CMK (cell line): Measurements from ENCODE around the gene COL18A1.
"Not testable (repeated sequence)": the region's sequence is repeated elsewhere in the genome, so short reads cannot be mapped to it uniquely, and the experiment has no call there.

Experiments used
- DNase-seq: peaks from one replicate; pipeline ENCODE4 v3.0.0-alpha.2; 2010; ENCODE audit warnings: low read depth

COL18A1 gene

GRCh38 chr21:45522381-45522780, 117.4 kb downstream of the COL18A1 start:
- no peak for DNase-seq

- DNase-seq = no peak
Observed at GRCh38 chr21:45522986-45523385, 118.0 kb downstream of the COL18A1 start.

- DNase-seq = no peak
Observed at GRCh38 chr21:45523411-45524101, 118.6 kb downstream of the COL18A1 start.

DNA sequence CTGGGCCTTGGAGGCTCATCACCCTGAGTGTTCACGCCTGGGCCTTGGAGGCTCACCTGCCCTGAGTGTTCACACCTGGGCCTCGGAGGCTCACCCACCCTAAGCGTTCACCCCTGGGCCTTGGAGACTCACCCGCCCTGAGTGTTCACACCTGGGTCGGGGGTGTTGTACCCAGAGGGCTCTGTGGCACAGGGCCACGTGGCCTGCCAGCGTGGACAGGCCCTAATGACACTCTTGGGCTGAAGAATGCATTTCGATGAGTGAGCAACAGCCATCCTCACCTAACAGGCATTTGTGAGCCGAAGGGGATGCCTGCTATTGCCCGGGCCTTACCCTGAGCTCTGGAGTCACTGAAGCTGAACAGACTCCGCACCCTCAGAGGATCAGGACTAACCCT, 119.8 kb downstream of the COL18A1 start:
- DNase-seq = no peak

- DNase-seq = no peak
Observed at GRCh38 chr21:45525153-45525909, 120.4 kb downstream of the COL18A1 start.

GRCh38 chr21:45525910-45526306, 120.9 kb downstream of the COL18A1 start:
- DNase-seq = no peak

DNA sequence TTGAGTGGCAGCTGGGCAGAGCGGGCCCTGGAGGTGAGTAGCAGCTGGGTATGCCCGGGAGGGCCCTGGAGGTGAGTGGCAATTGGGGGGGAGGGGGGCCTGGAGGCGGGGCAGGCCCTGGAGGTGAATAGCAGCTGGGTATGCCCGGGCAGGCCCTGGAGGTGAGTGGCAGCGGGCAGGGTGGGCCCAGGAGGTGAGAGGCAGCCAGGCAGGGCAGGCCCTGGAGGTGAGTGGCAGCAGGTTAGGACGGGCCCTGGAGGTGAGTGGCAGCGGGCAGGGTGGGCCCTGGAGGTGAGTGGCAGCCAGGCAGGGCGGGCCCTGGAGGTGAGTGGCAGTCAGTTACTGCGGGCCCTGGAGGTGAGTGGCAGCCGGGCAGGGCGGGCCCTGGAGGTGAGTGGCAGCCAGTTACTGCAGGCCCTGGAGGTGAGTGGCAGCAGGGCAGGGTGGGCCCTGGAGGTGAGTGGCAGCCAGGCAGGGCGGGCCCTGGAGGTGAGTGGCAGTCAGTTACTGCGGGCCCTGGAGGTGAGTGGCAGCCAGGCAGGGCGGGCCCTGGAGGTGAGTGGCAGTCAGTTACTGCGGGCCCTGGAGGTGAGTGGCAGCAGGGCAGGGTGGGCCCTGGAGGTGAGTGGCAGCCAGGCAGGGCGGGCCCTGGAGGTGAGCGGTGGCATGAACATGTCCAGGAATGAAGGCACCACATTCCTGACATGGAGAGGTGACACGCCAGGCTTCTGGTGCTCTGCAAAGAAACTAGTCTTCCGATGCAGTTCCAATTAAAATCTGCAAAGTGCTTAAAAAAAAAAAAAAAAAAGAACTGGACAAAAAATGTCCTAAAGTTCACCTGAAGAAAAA, 122.4 kb downstream of the COL18A1 start:
- not testable (repeated sequence) for DNase-seq

DNA sequence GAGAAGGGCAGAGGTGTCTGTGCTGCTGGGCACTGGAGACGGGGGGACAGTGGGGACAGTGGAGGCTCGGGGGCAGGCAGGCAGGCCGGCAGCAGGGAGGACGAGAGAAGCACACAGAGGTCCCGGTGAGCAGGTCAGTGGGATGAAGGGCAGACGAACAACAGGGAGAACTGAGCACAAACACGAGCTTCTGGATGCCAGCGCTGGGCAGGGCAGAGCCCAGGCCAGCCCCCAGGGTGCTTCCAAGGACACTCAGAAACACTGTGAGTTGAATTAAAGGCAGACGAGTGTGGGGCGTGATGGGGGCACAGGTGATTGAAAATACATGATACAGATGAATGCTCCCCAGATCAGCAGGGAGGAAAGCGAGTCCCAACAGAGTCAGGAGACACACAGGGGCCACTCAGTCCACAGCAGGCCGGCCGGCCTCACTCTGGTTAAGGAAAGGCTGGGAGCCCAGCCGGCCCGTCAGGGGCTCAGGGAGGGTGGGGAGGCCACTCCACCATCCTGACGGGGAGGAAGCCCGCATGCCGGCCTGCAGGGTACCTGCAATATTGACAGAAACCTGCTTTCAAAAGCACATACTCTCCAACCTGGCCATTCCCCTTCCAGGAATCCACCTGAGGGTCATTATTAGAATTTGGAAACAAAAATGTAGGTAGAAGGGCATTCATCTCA, 123.2 kb downstream of the COL18A1 start:
- DNase-seq = no peak

- DNase-seq = no peak
Observed at GRCh38 chr21:45528981-45529784, 124.2 kb downstream of the COL18A1 start.

DNA sequence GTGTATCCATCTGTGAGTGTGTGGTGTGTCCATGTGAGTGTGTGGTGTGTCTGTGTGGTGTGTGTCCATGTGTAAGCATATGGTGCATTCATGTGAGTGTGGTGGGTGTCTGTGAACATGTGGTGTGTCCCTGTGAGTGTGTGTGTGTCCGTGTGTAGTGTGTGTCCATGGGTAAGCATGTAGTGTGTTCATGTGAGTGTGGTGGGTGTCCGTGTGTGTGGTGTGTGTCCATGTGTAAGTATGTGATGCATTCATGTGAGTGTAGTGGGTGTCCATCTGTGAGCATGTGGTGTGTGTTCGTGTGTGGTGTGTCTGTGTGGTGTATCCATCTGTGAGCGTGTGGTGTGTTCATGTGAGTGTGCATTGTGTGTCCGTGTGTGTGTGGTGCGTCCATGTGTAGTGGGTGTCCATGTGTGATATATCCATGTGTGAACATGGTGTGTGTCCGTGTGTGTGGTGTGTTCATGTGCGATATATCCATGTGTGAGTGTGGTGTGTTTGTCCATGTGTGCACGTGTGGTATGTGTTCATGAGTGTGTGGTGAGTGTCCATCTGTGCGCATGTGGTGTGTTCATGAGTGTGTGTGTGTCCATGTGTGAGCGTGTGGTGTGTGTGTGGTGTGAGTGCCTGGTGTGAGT, 124.9 kb downstream of the COL18A1 start:
- DNase-seq = no peak

DNA sequence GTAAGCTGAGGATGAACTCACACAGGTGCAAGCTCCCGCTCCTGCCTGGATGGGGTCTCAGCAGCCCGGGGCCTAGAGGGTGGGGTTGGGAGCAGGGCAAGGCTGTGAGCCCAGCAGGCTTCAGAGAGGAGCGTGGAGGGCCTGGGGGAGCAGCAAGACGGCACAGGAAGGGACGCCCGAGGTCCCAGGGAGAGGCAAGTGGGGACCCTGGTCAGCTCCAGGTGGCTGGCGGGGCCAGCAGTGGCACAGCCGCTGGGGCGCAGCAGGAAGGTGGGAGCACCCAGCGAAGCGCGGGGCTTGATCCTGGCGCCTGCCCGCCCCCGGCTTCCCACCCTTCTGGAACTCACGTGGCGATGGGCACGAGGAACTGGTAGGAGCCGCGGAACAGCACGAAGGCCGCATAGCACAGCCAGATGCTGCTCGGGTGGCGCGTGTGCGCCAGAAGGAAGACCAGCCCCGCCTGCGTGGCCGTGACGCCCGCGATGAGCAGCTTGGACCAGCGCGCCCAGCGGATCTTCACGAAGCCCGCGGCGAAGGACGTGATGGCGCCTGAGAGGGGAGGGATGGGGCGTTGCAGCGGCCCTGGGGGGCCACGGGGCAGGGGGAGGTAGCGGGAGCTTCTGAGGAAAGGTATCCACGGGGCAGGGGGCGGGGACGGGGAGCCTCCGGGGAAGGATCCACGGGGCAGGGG, 125.6 kb downstream of the COL18A1 start:
- DNase-seq = no peak

- DNase-seq = not testable (repeated sequence)
Observed at GRCh38 chr21:45531114-45531392, 126.1 kb downstream of the COL18A1 start.

GRCh38 chr21:45531393-45532215, 126.6 kb downstream of the COL18A1 start:
- DNase-seq = no peak

- no peak for DNase-seq
Observed at GRCh38 chr21:45532826-45533360, 127.9 kb downstream of the COL18A1 start.

DNA sequence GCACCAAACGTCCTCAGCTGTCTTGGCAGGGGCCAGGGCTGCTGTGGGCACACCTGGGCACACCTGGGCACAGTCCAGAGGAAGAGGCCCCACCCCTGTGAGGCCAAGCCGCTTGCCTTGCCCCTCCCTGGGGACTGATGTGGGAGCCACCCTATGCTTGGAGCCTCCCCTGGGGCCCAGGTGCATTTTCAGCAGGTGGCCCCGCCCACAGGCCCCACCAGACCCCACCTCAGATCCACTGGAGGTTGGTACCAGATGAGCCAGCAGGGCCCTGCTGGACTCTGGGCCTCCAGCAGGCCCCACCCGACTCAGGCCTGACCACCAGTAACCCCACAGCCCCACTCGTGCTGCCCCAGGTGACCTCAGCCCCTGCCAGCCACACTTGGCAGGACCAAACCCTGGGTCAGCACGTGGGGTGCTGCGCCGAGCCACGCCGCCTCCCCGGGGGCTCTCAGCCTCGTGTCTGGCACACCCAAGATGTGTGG, 128.4 kb downstream of the COL18A1 start:
- DNase-seq = no peak

DNA sequence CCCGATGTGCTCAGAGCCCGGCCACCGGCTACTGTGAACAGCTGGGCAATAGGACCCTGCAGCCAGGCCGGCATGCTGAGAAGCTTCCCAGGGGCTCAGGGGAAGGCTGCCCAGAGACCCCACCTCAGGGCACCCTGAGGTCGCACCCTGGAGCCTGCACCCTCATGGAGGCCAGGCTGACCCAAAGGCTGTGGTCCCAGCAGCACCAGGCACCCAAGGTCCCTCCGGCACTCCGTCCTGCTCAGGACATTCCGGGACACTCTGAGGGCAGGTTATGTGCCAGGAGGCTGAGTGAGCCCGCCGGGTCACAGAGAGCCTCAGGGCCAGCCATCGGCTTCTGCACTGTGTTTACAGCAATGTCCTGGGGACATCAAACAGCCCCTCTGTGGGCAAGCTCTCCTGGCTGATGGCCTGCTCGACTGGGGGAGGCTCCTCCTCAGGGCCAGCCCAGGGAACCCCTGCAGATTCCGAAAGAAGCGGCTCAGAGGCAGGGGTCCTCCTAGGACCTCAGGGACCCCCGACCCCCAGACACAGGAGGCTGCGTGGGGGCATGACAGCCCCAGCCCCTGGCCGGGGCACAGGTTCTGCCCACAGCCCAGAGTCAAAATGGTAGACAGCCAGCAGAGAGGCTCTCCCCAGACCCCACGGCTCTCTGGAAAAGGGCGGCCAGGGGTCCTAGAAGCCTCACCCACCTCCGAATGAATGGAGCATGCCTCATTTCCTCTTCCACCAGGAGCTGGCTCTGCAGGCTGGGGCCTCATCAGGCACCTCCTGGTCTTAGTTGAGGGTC, 129.1 kb downstream of the COL18A1 start:
- DNase-seq = no peak

DNA sequence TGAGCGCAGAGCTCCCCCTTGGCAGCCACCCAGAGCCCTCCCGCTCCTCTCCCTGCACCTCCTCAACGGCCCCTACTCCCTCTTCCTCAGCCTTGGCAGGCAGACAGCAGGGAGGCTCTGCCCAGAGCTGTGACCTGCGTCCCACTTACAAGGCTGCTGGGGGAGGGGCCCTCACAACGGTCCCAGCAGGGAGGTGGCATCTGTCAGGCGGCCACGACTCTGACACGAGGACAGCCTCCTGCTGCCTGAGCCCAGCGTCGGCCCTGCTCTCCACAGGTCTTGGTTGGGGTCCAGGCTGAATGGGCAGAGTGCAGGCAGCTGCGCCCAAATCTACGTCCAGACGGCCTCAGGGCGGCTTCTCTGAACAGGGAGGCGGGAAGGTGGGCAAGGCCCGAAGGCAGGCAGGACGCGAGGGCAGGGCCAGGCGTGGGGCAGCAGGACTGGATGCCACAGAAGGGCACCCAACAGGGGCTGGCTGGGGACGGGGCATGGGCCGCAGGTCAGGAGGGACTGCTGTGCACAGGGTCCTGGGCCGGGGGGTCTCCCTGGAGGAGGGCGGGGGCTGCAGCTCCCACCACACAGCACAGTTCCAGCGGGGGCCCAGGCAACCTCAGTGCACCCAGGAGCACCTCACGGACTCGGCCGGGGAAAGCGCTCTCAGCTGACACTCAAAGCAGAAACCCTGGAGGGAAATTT, 129.8 kb downstream of the COL18A1 start:
- DNase-seq = no peak
